ENCODE results near the gene C22orf15.

C22orf15 gene

DNA sequence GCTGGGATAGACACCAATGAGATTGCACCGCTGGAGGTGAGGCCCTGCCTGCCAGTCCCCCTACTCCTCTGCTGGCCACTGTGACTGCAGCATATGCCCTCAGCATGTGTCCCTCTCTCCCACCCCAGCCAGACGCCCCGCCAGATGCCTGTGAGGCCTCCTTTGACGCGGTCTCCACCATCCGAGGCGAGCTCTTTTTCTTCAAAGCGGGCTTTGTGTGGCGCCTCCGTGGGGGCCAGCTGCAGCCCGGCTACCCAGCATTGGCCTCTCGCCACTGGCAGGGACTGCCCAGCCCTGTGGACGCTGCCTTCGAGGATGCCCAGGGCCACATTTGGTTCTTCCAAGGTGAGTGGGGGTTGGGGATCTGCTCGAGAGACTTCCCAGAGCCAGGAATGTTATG lies 18.3 kb downstream of the C22orf15 start:
- peaks cover 20% of the 10 kb centered on the region for H3K4me1 Mint-ChIP-seq
- TF ChIP-seq, protein P1, sequence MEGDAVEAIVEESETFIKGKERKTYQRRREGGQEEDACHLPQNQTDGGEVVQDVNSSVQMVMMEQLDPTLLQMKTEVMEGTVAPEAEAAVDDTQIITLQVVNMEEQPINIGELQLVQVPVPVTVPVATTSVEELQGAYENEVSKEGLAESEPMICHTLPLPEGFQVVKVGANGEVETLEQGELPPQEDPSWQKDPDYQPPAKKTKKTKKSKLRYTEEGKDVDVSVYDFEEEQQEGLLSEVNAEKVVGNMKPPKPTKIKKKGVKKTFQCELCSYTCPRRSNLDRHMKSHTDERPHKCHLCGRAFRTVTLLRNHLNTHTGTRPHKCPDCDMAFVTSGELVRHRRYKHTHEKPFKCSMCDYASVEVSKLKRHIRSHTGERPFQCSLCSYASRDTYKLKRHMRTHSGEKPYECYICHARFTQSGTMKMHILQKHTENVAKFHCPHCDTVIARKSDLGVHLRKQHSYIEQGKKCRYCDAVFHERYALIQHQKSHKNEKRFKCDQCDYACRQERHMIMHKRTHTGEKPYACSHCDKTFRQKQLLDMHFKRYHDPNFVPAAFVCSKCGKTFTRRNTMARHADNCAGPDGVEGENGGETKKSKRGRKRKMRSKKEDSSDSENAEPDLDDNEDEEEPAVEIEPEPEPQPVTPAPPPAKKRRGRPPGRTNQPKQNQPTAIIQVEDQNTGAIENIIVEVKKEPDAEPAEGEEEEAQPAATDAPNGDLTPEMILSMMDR (IDR thresholded peaks at IDR 0.05): no peak
- no peaks in the 10 kb centered on the region for H3K36me3 Mint-ChIP-seq (ENCODE audit: low read depth)
- no peaks in the 10 kb centered on the region for H3K27me3 Mint-ChIP-seq (ENCODE audit: low read depth, poor library complexity)
- no peaks in the 10 kb centered on the region for H3K9me3 Mint-ChIP-seq
- DNase-seq: no peak
- H3K27ac Mint-ChIP-seq: no peak overlapping the region
- no peak overlapping the region for H3K4me3 Mint-ChIP-seq

DNA sequence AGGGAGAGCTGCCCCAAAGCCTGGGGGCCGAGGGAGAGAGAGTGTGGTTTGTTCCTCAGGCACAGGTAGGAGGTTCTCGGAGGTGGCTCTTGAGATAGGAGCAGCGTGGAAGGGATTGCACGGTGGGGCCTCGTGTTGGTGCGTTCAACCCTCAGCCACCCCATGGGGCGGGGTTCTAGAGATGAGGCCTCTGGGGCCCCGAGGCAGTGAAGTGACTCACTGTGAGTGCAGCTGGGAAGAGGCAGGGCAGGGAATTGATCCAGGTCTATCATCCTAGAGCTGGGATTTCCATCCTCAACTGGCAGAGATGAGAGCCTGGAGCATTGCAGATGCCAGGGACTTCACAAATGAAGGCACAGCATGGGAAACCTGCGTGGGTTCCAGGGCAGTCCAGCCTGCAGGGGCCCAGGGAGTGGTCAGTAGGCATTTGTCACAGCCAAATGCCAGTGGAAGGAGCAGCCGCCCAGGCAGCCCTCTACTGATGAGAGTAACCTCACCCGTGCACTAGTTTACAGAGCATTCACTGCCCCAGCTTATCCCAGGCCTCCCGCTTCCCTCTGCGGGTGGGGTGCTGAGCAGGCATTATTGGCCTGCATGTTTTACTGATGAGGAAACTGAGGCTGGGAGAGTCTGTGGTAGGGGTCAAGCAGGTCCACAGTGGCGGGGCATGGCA lies 18.9 kb downstream of the C22orf15 start:
- Mint-ChIP-seq H3K27ac (no peak overlapping the region), H3K36me3 (ENCODE audit: low read depth) (no peaks in the 10 kb centered on the region)
- TF ChIP-seq, protein P1 (IDR thresholded peaks at IDR 0.05): no peak

DNA sequence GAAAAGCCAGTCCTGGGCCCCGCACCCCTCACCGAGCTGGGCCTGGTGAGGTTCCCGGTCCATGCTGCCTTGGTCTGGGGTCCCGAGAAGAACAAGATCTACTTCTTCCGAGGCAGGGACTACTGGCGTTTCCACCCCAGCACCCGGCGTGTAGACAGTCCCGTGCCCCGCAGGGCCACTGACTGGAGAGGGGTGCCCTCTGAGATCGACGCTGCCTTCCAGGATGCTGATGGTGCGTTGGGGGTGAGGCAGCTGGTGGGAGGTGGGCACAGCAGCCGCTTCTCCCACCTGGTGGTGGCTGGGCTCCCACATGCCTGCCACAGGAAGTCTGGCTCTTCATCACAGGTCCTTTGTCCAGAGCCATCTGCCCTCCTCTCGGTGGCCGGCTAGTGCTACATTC lies 19.5 kb downstream of the C22orf15 start:
- Mint-ChIP-seq H3K27ac (no peak overlapping the region), H3K4me3 (no peak overlapping the region), H3K36me3 (ENCODE audit: low read depth) (no peaks in the 10 kb centered on the region), H3K4me1 (peaks cover 23% of the 10 kb centered on the region), H3K27me3 (ENCODE audit: low read depth, poor library complexity) (no peaks in the 10 kb centered on the region), H3K9me3 (no peaks in the 10 kb centered on the region)
- TF ChIP-seq, protein P1 (IDR thresholded peaks at IDR 0.05): no peak
- no peak for DNase-seq

More for the DNA sequence above, 18.9 kb downstream of the C22orf15 start:
- no peaks in the 10 kb centered on the region for H3K9me3 Mint-ChIP-seq
- no peaks in the 10 kb centered on the region for H3K27me3 Mint-ChIP-seq (ENCODE audit: low read depth, poor library complexity)
- no peak for DNase-seq
- H3K4me3 Mint-ChIP-seq: no peak overlapping the region
- peaks cover 21% of the 10 kb centered on the region for H3K4me1 Mint-ChIP-seq

DNA sequence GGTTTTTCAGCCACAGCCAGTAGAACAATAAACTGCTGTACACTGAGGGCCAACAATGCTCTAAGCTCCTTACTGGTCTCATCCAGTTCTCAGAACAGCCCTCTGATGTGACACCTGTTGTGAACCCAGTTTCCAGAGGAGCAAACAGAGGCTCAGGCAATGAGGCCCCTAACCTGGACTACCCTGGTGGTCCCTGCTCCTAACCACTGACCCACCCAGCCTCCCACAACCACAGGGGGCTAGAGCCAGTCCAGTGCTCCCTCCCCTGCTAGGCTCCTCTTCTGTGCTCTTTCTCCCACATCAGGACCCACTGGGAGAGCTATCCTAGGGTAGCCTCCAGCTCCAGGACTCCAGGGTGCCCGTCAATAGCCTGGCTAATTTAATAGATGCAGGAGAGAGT lies 19.9 kb downstream of the C22orf15 start:
- no peaks in the 10 kb centered on the region for H3K27me3 Mint-ChIP-seq (ENCODE audit: low read depth, poor library complexity)
- no peak for DNase-seq
- TF ChIP-seq, protein P1 (IDR thresholded peaks at IDR 0.05): no peak
- H3K27ac Mint-ChIP-seq: no peak overlapping the region
- no peaks in the 10 kb centered on the region for H3K36me3 Mint-ChIP-seq (ENCODE audit: low read depth)
- H3K4me3 Mint-ChIP-seq: no peak overlapping the region
- H3K9me3 Mint-ChIP-seq: no peaks in the 10 kb centered on the region
- H3K4me1 Mint-ChIP-seq: peaks cover 27% of the 10 kb centered on the region

DNA sequence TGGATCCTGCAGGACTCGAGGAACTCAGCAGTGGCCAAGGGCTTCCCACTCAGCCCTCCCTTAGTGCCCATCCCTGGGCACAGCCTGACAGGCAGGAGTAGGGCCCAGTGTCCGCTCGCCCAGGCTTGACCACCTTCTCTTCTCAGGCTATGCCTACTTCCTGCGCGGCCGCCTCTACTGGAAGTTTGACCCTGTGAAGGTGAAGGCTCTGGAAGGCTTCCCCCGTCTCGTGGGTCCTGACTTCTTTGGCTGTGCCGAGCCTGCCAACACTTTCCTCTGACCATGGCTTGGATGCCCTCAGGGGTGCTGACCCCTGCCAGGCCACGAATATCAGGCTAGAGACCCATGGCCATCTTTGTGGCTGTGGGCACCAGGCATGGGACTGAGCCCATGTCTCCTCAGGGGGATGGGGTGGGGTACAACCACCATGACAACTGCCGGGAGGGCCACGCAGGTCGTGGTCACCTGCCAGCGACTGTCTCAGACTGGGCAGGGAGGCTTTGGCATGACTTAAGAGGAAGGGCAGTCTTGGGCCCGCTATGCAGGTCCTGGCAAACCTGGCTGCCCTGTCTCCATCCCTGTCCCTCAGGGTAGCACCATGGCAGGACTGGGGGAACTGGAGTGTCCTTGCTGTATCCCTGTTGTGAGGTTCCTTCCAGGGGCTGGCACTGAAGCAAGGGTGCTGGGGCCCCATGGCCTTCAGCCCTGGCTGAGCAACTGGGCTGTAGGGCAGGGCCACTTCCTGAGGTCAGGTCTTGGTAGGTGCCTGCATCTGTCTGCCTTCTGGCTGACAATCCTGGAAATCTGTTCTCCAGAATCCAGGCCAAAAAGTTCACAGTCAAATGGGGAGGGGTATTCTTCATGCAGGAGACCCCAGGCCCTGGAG lies 20.7 kb downstream of the C22orf15 start:
- H3K9me3 Mint-ChIP-seq: no peaks in the 10 kb centered on the region
- peaks cover 35% of the 10 kb centered on the region for H3K4me1 Mint-ChIP-seq
- H3K4me3 Mint-ChIP-seq: no peak overlapping the region
- DNase-seq: no peak
- TF ChIP-seq, protein P1 (IDR thresholded peaks at IDR 0.05): no peak
- no peaks in the 10 kb centered on the region for H3K36me3 Mint-ChIP-seq (ENCODE audit: low read depth)
- H3K27ac Mint-ChIP-seq: no peak overlapping the region
- H3K27me3 Mint-ChIP-seq (ENCODE audit: low read depth, poor library complexity): no peaks in the 10 kb centered on the region
